SU-DHL-6 (cell line): ENCODE measurements around the gene SIL1.

Experiments used
- H2AFZ ChIP-seq: fragments of 200-600 bp; sonication (generic); 2 replicates; pipeline ENCODE4 v1.6.1; 2014; ENCODE audit warnings: low read depth, mild to moderate bottlenecking, moderate library complexity, mixed read lengths, antibody characterized with exemption, low read length; ENCODE audit not compliant: severe bottlenecking
- H3F3A ChIP-seq: fragments of 200-600 bp; shearing (Covaris generic); 2 replicates; pipeline ENCODE4 v1.6.0; 2016; ENCODE audit warnings: antibody characterized with exemption, mild to moderate bottlenecking; ENCODE audit not compliant: insufficient read depth
- H3K27ac ChIP-seq: fragments of 200-600 bp; sonication (generic); 2 replicates; pipeline ENCODE4 v1.5.1; 2016; ENCODE audit warnings: low read depth, mild to moderate bottlenecking, low read length, moderate library complexity, mixed read lengths
- H3K27me3 ChIP-seq: fragments of 200-600 bp; sonication (generic), shearing (Covaris generic); 2 replicates; pipeline ENCODE4 v1.6.0; 2014; ENCODE audit warnings: mild to moderate bottlenecking, low read length
- H3K36me3 ChIP-seq: fragments of 200-600 bp; sonication (generic); 2 replicates; pipeline ENCODE4 v1.6.1; 2014; ENCODE audit warnings: mild to moderate bottlenecking, low read length, mixed read lengths
- H3K4me2 ChIP-seq: fragments of 300-600, 200-600 bp; shearing (Covaris generic), sonication (generic); 2 replicates; pipeline ENCODE4 v1.6.0; 2014; ENCODE audit warnings: low read length, low read depth, mild to moderate bottlenecking; ENCODE audit not compliant: poor library complexity, severe bottlenecking
- H3K4me3 ChIP-seq: fragments of 200-600 bp; sonication (generic); 2 replicates; pipeline ENCODE4 v1.5.1; 2014; ENCODE audit warnings: antibody characterized with exemption, low read length, mild to moderate bottlenecking, mixed read lengths; ENCODE audit not compliant: insufficient read depth, poor library complexity, severe bottlenecking
- H3K79me2 ChIP-seq: fragments of 200-600 bp; sonication (generic); 2 replicates; pipeline ENCODE4 v1.6.1; 2014; ENCODE audit warnings: mild to moderate bottlenecking, low read length, moderate library complexity; ENCODE audit not compliant: insufficient read depth
- H3K9ac ChIP-seq: fragments of 200-600 bp; sonication (generic); 2 replicates; pipeline ENCODE4 v1.7.0; 2014; ENCODE audit warnings: mild to moderate bottlenecking, low read length
- H3K9me2 ChIP-seq: fragments of 200-600 bp; sonication (generic); replicated peaks from 2 replicates; pipeline ENCODE4 v1.6.1; 2014; ENCODE audit warnings: low read length; ENCODE audit not compliant: insufficient read depth
- H3K9me3 ChIP-seq: fragments of 200-600 bp; sonication (generic); 2 replicates; pipeline ENCODE4 v1.6.1; 2014; ENCODE audit warnings: low read length, mixed read lengths; ENCODE audit not compliant: insufficient read depth
- H4K20me1 ChIP-seq: fragments of 200-600 bp; sonication (generic); 2 replicates; pipeline ENCODE4 v1.6.1; 2014; ENCODE audit warnings: low read depth, mild to moderate bottlenecking, antibody characterized with exemption, low read length, moderate library complexity, mixed read lengths
- CTCF ChIP-seq: fragments of 200-600 bp; sonication (generic); IDR thresholded peaks from one replicate; pipeline ENCODE4 v1.5.1; 2017; ENCODE audit warnings: antibody characterized with exemption, mild to moderate bottlenecking, low read length, moderate library complexity; ENCODE audit not compliant: insufficient read depth, poor library complexity, severe bottlenecking
- EZH2phosphoT487 ChIP-seq: fragments of 200-600 bp; sonication (generic), shearing (Covaris generic); conservative IDR thresholded peaks from 2 replicates; pipeline ENCODE4 v1.6.1; 2018; ENCODE audit warnings: mild to moderate bottlenecking, antibody characterized with exemption, low read length, moderate library complexity, mixed read lengths

Gene SIL1

GRCh38 chr5:139124774-139125520, 73.2 kb downstream of the SIL1 start:
- no peaks in the 10 kb centered on the region for H3F3A ChIP-seq
- H3K9me2 ChIP-seq = no peaks in the 10 kb centered on the region

GRCh38 chr5:139121120-139121519, 77.0 kb downstream of the SIL1 start:
- H4K20me1 ChIP-seq = no peaks in the 10 kb centered on the region
- no peak overlapping the region for H3K4me2 ChIP-seq
- H3K9ac ChIP-seq = no peak overlapping the region
- no peaks in the 10 kb centered on the region for H3K9me3 ChIP-seq
- no peak for TF ChIP-seq CTCF
- TF ChIP-seq EZH2phosphoT487 = no peak
- no peaks in the 10 kb centered on the region for H3K27me3 ChIP-seq
- no peak overlapping the region for H3K27ac ChIP-seq
- no peaks in the 10 kb centered on the region for H3K79me2 ChIP-seq
- H3K9me2 ChIP-seq = no peaks in the 10 kb centered on the region
- no peak overlapping the region for H2AFZ ChIP-seq
- H3K36me3 ChIP-seq = no peaks in the 10 kb centered on the region
- H3K4me3 ChIP-seq = no peak overlapping the region
- H3F3A ChIP-seq = no peaks in the 10 kb centered on the region

More at GRCh38 chr5:139124774-139125520, 73.2 kb downstream of the SIL1 start:
- H3K9ac ChIP-seq = no peak overlapping the region
- H3K79me2 ChIP-seq = no peaks in the 10 kb centered on the region
- H3K27ac ChIP-seq = no peak overlapping the region
- TF ChIP-seq EZH2phosphoT487 = no peak
- TF ChIP-seq CTCF = no peak
- H4K20me1 ChIP-seq = no peaks in the 10 kb centered on the region
- no peak overlapping the region for H3K4me2 ChIP-seq
- no peaks in the 10 kb centered on the region for H3K36me3 ChIP-seq
- H3K4me3 ChIP-seq = no peak overlapping the region
- no peak overlapping the region for H2AFZ ChIP-seq
- H3K27me3 ChIP-seq = no peaks in the 10 kb centered on the region
- no peaks in the 10 kb centered on the region for H3K9me3 ChIP-seq

GRCh38 chr5:139120521-139120920, 77.6 kb downstream of the SIL1 start:
- Histone ChIP-seq H4K20me1 (no peaks in the 10 kb centered on the region), H3K9me3 (no peaks in the 10 kb centered on the region), H3K4me2 (no peak overlapping the region), H3K4me3 (no peak overlapping the region), H3F3A (no peaks in the 10 kb centered on the region), H2AFZ (no peak overlapping the region), H3K9me2 (no peaks in the 10 kb centered on the region), H3K9ac (no peak overlapping the region), H3K27me3 (no peaks in the 10 kb centered on the region), H3K27ac (no peak overlapping the region), H3K36me3 (no peaks in the 10 kb centered on the region), H3K79me2 (no peaks in the 10 kb centered on the region)
- TF ChIP-seq EZH2phosphoT487 (no peak), CTCF (no peak)
